Suprapubic skin (tissue), 4 donors: ENCODE measurements around the gene HIF1A.

ENCODE experiments used
- CTCF ChIP-seq, 2 donors: fragments of 200-600 bp in 1 of 2; fragments of 450-650 bp in 1 of 2; sonication (generic) in 1 of 2; IDR thresholded peaks; one replicate each; pipeline ENCODE4 v1.5.1; 2016 to 2019; ENCODE audit warnings: antibody characterized with exemption in 2 of 2, mild to moderate bottlenecking in 1 of 2, moderate library complexity in 1 of 2
- EP300 ChIP-seq: sonication (generic); formaldehyde crosslinking; IDR thresholded peaks from one replicate; pipeline ENCODE4 v1.6.1; 2017; ENCODE audit warnings: antibody characterized with exemption
- POLR2A ChIP-seq, 2 donors: fragments of 450-650 bp; IDR thresholded peaks; one replicate each; pipeline ENCODE4 v1.6.1; 2017; ENCODE audit warnings: antibody characterized with exemption in 2 of 2, mild to moderate bottlenecking in 2 of 2, moderate library complexity in 2 of 2
- POLR2AphosphoS5 ChIP-seq, 3 donors: sonication (generic); formaldehyde crosslinking; IDR thresholded peaks; one replicate each; pipeline ENCODE4 v1.6.1; 2017; ENCODE audit warnings: antibody characterized with exemption in 3 of 3

- TF ChIP-seq CTCF (IDR thresholded peaks at IDR 0.05) (no peak), POLR2A (IDR thresholded peaks at IDR 0.05) (no peak), EP300 (no peak), POLR2AphosphoS5 (IDR thresholded peaks at IDR 0.05) (no peak)
Observed at GRCh38 chr14:61764342-61765122, 69.2 kb downstream of the HIF1A start.
